Esophagus squamous epithelium (tissue), 4 donors: ENCODE results near the gene MTRF1L.

ENCODE experiments used
- POLR2A ChIP-seq, 4 donors: fragments of 450-650 bp; IDR thresholded peaks; one replicate each; pipeline ENCODE4 v1.6.1; 2017; ENCODE audit warnings: antibody characterized with exemption in 4 of 4, mild to moderate bottlenecking in 4 of 4, moderate library complexity in 3 of 4
- TF ChIP-seq, protein P1 (sequence below), 6 experiments: fragments of 450-650 bp in 4 of 6; fragments of 200-600 bp in 2 of 6; sonication (generic) in 2 of 6; IDR thresholded peaks; one replicate each; pipeline ENCODE4 v1.5.1; 2016 to 2019; ENCODE audit warnings: antibody characterized with exemption in 6 of 6, mild to moderate bottlenecking in 4 of 6, moderate library complexity in 4 of 6

DNA sequence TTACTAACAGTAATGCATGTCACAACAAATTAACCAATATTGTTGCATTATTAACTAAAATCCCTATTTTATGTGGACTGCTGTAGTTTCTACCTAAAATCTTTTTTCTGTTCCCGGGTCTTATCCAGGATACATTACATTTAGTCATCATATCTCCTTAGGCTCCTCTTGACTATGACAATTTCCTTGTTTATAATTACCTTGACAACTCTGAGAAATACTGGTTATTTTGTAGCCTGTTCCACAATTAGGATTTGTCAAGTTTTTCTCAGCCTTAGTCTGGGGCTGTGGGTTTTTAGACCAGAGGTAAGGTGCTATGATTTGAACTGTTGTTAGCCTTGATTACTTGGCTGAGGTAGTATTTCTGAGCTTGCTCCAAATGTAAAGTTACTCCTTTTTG, 23.4 kb downstream of the MTRF1L start:
- TF ChIP-seq, protein P1, sequence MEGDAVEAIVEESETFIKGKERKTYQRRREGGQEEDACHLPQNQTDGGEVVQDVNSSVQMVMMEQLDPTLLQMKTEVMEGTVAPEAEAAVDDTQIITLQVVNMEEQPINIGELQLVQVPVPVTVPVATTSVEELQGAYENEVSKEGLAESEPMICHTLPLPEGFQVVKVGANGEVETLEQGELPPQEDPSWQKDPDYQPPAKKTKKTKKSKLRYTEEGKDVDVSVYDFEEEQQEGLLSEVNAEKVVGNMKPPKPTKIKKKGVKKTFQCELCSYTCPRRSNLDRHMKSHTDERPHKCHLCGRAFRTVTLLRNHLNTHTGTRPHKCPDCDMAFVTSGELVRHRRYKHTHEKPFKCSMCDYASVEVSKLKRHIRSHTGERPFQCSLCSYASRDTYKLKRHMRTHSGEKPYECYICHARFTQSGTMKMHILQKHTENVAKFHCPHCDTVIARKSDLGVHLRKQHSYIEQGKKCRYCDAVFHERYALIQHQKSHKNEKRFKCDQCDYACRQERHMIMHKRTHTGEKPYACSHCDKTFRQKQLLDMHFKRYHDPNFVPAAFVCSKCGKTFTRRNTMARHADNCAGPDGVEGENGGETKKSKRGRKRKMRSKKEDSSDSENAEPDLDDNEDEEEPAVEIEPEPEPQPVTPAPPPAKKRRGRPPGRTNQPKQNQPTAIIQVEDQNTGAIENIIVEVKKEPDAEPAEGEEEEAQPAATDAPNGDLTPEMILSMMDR (IDR thresholded peaks at IDR 0.05): no peak
- no peak for TF ChIP-seq POLR2A (IDR thresholded peaks at IDR 0.05)
